Rectal smooth muscle tissue (tissue), 1 donor: ENCODE results near the gene HLCS.

Experiments
- H3K27ac ChIP-seq: one replicate; pipeline ENCODE4 v1.7.0; 2013; ENCODE audit warnings: low read depth, low read length, inconsistent platforms
- H3K27me3 ChIP-seq: one replicate; pipeline ENCODE4 v1.7.0; 2013; ENCODE audit warnings: low read length; ENCODE audit not compliant: control insufficient read depth, insufficient read depth
- H3K36me3 ChIP-seq: one replicate; pipeline ENCODE4 v1.7.0; 2013; ENCODE audit warnings: low read length; ENCODE audit not compliant: control insufficient read depth, insufficient read depth
- H3K4me1 ChIP-seq: one replicate; pipeline ENCODE4 v1.7.0; 2013; ENCODE audit warnings: low read length; ENCODE audit not compliant: control insufficient read depth, insufficient read depth
- H3K4me3 ChIP-seq: one replicate; pipeline ENCODE4 v1.7.0; 2013; ENCODE audit warnings: low read length
- H3K9ac ChIP-seq: one replicate; pipeline ENCODE4 v1.7.0; 2013; ENCODE audit warnings: low read length

The HLCS gene

GRCh38 chr21:36976882-36977651 is 10.6 kb upstream of the HLCS start:
- Histone ChIP-seq H3K27me3 (no peaks in the 10 kb centered on the region), H3K4me3 (no peak overlapping the region), H3K9ac (no peak overlapping the region), H3K4me1 (peaks cover 3% of the 10 kb centered on the region), H3K27ac (no peak overlapping the region), H3K36me3 (no peaks in the 10 kb centered on the region)

- H3K9ac ChIP-seq = no peak overlapping the region
- no peak overlapping the region for H3K27ac ChIP-seq
- H3K4me1 ChIP-seq = peaks cover 3% of the 10 kb centered on the region
- no peaks in the 10 kb centered on the region for H3K36me3 ChIP-seq
- no peak overlapping the region for H3K4me3 ChIP-seq
- H3K27me3 ChIP-seq = no peaks in the 10 kb centered on the region
Observed at GRCh38 chr21:36976228-36976861, 9.9 kb upstream of the HLCS start.

- Histone ChIP-seq H3K4me3 (no peak overlapping the region), H3K27me3 (no peaks in the 10 kb centered on the region), H3K4me1 (no peaks in the 10 kb centered on the region), H3K27ac (no peak overlapping the region), H3K36me3 (no peaks in the 10 kb centered on the region), H3K9ac (no peak overlapping the region)
Observed at GRCh38 chr21:36974851-36975192, 8.4 kb upstream of the HLCS start.

- no peaks in the 10 kb centered on the region for H3K27me3 ChIP-seq
- H3K4me3 ChIP-seq = no peak overlapping the region
- no peaks in the 10 kb centered on the region for H3K36me3 ChIP-seq
- H3K27ac ChIP-seq = no peak overlapping the region
- H3K4me1 ChIP-seq = no peaks in the 10 kb centered on the region
- no peak overlapping the region for H3K9ac ChIP-seq
Observed at GRCh38 chr21:36973986-36974850, 7.7 kb upstream of the HLCS start.

- no peak overlapping the region for H3K27ac ChIP-seq
- H3K4me3 ChIP-seq = no peak overlapping the region
- peaks cover 2% of the 10 kb centered on the region for H3K4me1 ChIP-seq
- no peaks in the 10 kb centered on the region for H3K36me3 ChIP-seq
- H3K27me3 ChIP-seq = no peaks in the 10 kb centered on the region
- H3K9ac ChIP-seq = no peak overlapping the region
Observed at GRCh38 chr21:36968976-36969375, 2.5 kb upstream of the HLCS start.

GRCh38 chr21:36968414-36968813 is 1.9 kb upstream of the HLCS start:
- Histone ChIP-seq H3K36me3 (no peaks in the 10 kb centered on the region), H3K27me3 (no peaks in the 10 kb centered on the region), H3K27ac (no peak overlapping the region), H3K9ac (no peak overlapping the region), H3K4me1 (peaks cover 2% of the 10 kb centered on the region), H3K4me3 (no peak overlapping the region)

- Histone ChIP-seq H3K27ac (peak overlapping the region; percentile 74), H3K4me1 (peaks cover 2% of the 10 kb centered on the region), H3K36me3 (no peaks in the 10 kb centered on the region), H3K9ac (no peak overlapping the region), H3K4me3 (peak overlapping the region; percentile 64), H3K27me3 (no peaks in the 10 kb centered on the region)
Observed at GRCh38 chr21:36966821-36967768, 626 bp upstream of the HLCS start.

- peak overlapping the region; percentile 38 for H3K9ac ChIP-seq
- H3K27ac ChIP-seq = no peak overlapping the region
- no peaks in the 10 kb centered on the region for H3K36me3 ChIP-seq
- H3K27me3 ChIP-seq = no peaks in the 10 kb centered on the region
- H3K4me1 ChIP-seq = peaks cover 2% of the 10 kb centered on the region
- peak overlapping the region; percentile 89 for H3K4me3 ChIP-seq
Observed at GRCh38 chr21:36965720-36966065, 776 bp downstream of the HLCS start.

GRCh38 chr21:36964827-36965719 is 1.4 kb downstream of the HLCS start:
- H3K36me3 ChIP-seq = no peaks in the 10 kb centered on the region
- no peaks in the 10 kb centered on the region for H3K27me3 ChIP-seq
- H3K4me1 ChIP-seq = peaks cover 2% of the 10 kb centered on the region
- no peak overlapping the region for H3K27ac ChIP-seq
- no peak overlapping the region for H3K9ac ChIP-seq
- no peak overlapping the region for H3K4me3 ChIP-seq

- H3K4me3 ChIP-seq = no peak overlapping the region
- peaks cover 2% of the 10 kb centered on the region for H3K4me1 ChIP-seq
- H3K27ac ChIP-seq = no peak overlapping the region
- H3K27me3 ChIP-seq = no peaks in the 10 kb centered on the region
- H3K36me3 ChIP-seq = peaks cover 2% of the 10 kb centered on the region
- H3K9ac ChIP-seq = no peak overlapping the region
Observed at GRCh38 chr21:36964398-36964797, 2.1 kb downstream of the HLCS start.

- H3K27me3 ChIP-seq = no peaks in the 10 kb centered on the region
- no peak overlapping the region for H3K27ac ChIP-seq
- H3K4me3 ChIP-seq = no peak overlapping the region
- H3K9ac ChIP-seq = no peak overlapping the region
- peaks cover 2% of the 10 kb centered on the region for H3K4me1 ChIP-seq
- H3K36me3 ChIP-seq = peaks cover 3% of the 10 kb centered on the region
Observed at GRCh38 chr21:36962098-36962780, 4.2 kb downstream of the HLCS start.
